ENCODE results near the gene MRPL34. TPM values are rescaled to one million over a fixed set of nuclear protein-coding genes. Genes with fewer than 3 reads are reported as not detected.
"Not testable (repeated sequence)": the region's sequence is repeated elsewhere in the genome, so short reads cannot be mapped to it uniquely, and the experiment has no call there.

Gene MRPL34
- total RNA-seq, 2 experiments from 2014 or later = 122 to 128 TPM

- no peak for DNase-seq
- H3K9me3 Mint-ChIP-seq = no peaks in the 10 kb centered on the region
- H3K4me1 Mint-ChIP-seq = no peaks in the 10 kb centered on the region
- H3K27ac Mint-ChIP-seq = no peak overlapping the region
- peaks cover 28% of the 10 kb centered on the region for H3K36me3 Mint-ChIP-seq
- no peaks in the 10 kb centered on the region for H3K27me3 Mint-ChIP-seq
- H3K4me3 Mint-ChIP-seq = no peak overlapping the region
Measured at GRCh38 chr19:17275441-17276175, 30.1 kb upstream of the MRPL34 start.

GRCh38 chr19:17279436-17279835 lies 26.2 kb upstream of the MRPL34 start:
- Mint-ChIP-seq H3K36me3 (peaks cover 31% of the 10 kb centered on the region), H3K9me3 (no peaks in the 10 kb centered on the region), H3K27ac (no peak overlapping the region), H3K4me1 (peaks cover 8% of the 10 kb centered on the region), H3K27me3 (peaks cover 2% of the 10 kb centered on the region), H3K4me3 (no peak overlapping the region)
- no peak for DNase-seq

GRCh38 chr19:17281391-17282304 lies 24.0 kb upstream of the MRPL34 start, which contains the start of gene ANKLE1:
Gene ANKLE1, plus strand, starts transcription at chr19:17281901. Its CDS starts 20 bp downstream, at chr19:17281921.
- Mint-ChIP-seq H3K36me3 (peaks cover 34% of the 10 kb centered on the region), H3K27ac (peak within 1 kb of the TSS; percentile 75), H3K9me3 (no peaks in the 10 kb centered on the region), H3K4me1 (peaks cover 8% of the 10 kb centered on the region), H3K4me3 (peak within 1 kb of the TSS; percentile 85), H3K27me3 (peaks cover 2% of the 10 kb centered on the region)
- peak; percentile 73 for DNase-seq

- peaks cover 31% of the 10 kb centered on the region for H3K36me3 Mint-ChIP-seq
- H3K4me1 Mint-ChIP-seq = peaks cover 8% of the 10 kb centered on the region
- peaks cover 2% of the 10 kb centered on the region for H3K27me3 Mint-ChIP-seq
- no peaks in the 10 kb centered on the region for H3K9me3 Mint-ChIP-seq
- peak; percentile 85 for DNase-seq
- peak overlapping the region; percentile 75 for H3K27ac Mint-ChIP-seq
- peak overlapping the region; percentile 85 for H3K4me3 Mint-ChIP-seq
Measured at GRCh38 chr19:17282488-17283125, 23.1 kb upstream of the MRPL34 start.

GRCh38 chr19:17283504-17283996 lies 22.1 kb upstream of the MRPL34 start:
- Mint-ChIP-seq H3K9me3 (no peaks in the 10 kb centered on the region), H3K27me3 (peaks cover 2% of the 10 kb centered on the region), H3K4me1 (peaks cover 8% of the 10 kb centered on the region), H3K4me3 (peak overlapping the region; percentile 49), H3K36me3 (peaks cover 30% of the 10 kb centered on the region), H3K27ac (no peak overlapping the region)
- no peak for DNase-seq

GRCh38 chr19:17285415-17286135 lies 20.1 kb upstream of the MRPL34 start:
- Mint-ChIP-seq H3K4me3 (no peak overlapping the region), H3K9me3 (no peaks in the 10 kb centered on the region), H3K4me1 (peaks cover 8% of the 10 kb centered on the region), H3K27ac (no peak overlapping the region), H3K36me3 (peaks cover 30% of the 10 kb centered on the region), H3K27me3 (peaks cover 2% of the 10 kb centered on the region)
- DNase-seq = no peak

- Mint-ChIP-seq H3K27ac (no peak overlapping the region), H3K9me3 (no peaks in the 10 kb centered on the region), H3K4me3 (no peak overlapping the region), H3K27me3 (peaks cover 2% of the 10 kb centered on the region), H3K4me1 (peaks cover 6% of the 10 kb centered on the region), H3K36me3 (peaks cover 30% of the 10 kb centered on the region)
- no peak for DNase-seq
Measured at GRCh38 chr19:17286263-17286662, 19.4 kb upstream of the MRPL34 start.

GRCh38 chr19:17286752-17287151 lies 18.9 kb upstream of the MRPL34 start:
- peaks cover 4% of the 10 kb centered on the region for H3K4me1 Mint-ChIP-seq
- H3K36me3 Mint-ChIP-seq = peaks cover 30% of the 10 kb centered on the region
- no peaks in the 10 kb centered on the region for H3K9me3 Mint-ChIP-seq
- H3K4me3 Mint-ChIP-seq = no peak overlapping the region
- no peak for DNase-seq
- H3K27me3 Mint-ChIP-seq = peaks cover 2% of the 10 kb centered on the region
- H3K27ac Mint-ChIP-seq = no peak overlapping the region

- H3K4me3 Mint-ChIP-seq = no peak overlapping the region
- H3K27me3 Mint-ChIP-seq = no peaks in the 10 kb centered on the region
- no peak overlapping the region for H3K27ac Mint-ChIP-seq
- peaks cover 16% of the 10 kb centered on the region for H3K36me3 Mint-ChIP-seq
- H3K9me3 Mint-ChIP-seq = no peaks in the 10 kb centered on the region
- DNase-seq = peak; percentile 67
- H3K4me1 Mint-ChIP-seq = peaks cover 5% of the 10 kb centered on the region
Measured at GRCh38 chr19:17289489-17289888, 16.2 kb upstream of the MRPL34 start.

GRCh38 chr19:17292301-17293074 lies 13.2 kb upstream of the MRPL34 start:
- peak; percentile 89 for DNase-seq
- Mint-ChIP-seq H3K27ac (peak overlapping the region; percentile 84), H3K27me3 (no peaks in the 10 kb centered on the region), H3K4me3 (peak overlapping the region; percentile 88), H3K36me3 (peaks cover 6% of the 10 kb centered on the region), H3K9me3 (no peaks in the 10 kb centered on the region), H3K4me1 (peaks cover 11% of the 10 kb centered on the region)

GRCh38 chr19:17293605-17294004 lies 12.1 kb upstream of the MRPL34 start:
- Mint-ChIP-seq H3K36me3 (peaks cover 6% of the 10 kb centered on the region), H3K27ac (no peak overlapping the region), H3K4me1 (peaks cover 11% of the 10 kb centered on the region), H3K4me3 (no peak overlapping the region), H3K9me3 (no peaks in the 10 kb centered on the region), H3K27me3 (no peaks in the 10 kb centered on the region)
- DNase-seq = no peak

GRCh38 chr19:17294051-17294891 lies 11.4 kb upstream of the MRPL34 start:
- no peaks in the 10 kb centered on the region for H3K9me3 Mint-ChIP-seq
- peaks cover 11% of the 10 kb centered on the region for H3K4me1 Mint-ChIP-seq
- DNase-seq = peak; percentile 66
- H3K4me3 Mint-ChIP-seq = no peak overlapping the region
- peaks cover 6% of the 10 kb centered on the region for H3K36me3 Mint-ChIP-seq
- H3K27me3 Mint-ChIP-seq = no peaks in the 10 kb centered on the region
- H3K27ac Mint-ChIP-seq = no peak overlapping the region

GRCh38 chr19:17295551-17295950 lies 10.1 kb upstream of the MRPL34 start:
- DNase-seq, H3K4me3 Mint-ChIP-seq, H3K9me3 Mint-ChIP-seq, H3K36me3 Mint-ChIP-seq, H3K27me3 Mint-ChIP-seq, H3K27ac Mint-ChIP-seq: not testable (repeated sequence)
- H3K4me1 Mint-ChIP-seq = peaks cover 11% of the 10 kb centered on the region
